Tibial nerve (tissue), 4 donors: ENCODE results near the gene GAP43. TPM values are rescaled to one million over a fixed set of nuclear protein-coding genes. Genes with fewer than 3 reads are reported as not detected.

Source experiments
- DNase-seq, 2 donors: peaks; one replicate each; pipeline ENCODE4 v3.0.0-alpha.2; 2019; ENCODE audit warnings: low spot score in 2 of 2
- H3K27ac ChIP-seq, 4 donors: fragments of 200-600 bp; sonication (generic) in 3 of 4; one replicate each; pipeline ENCODE4 v1.5.1; 2017 to 2019; ENCODE audit warnings: mild to moderate bottlenecking in 1 of 4
- H3K27me3 ChIP-seq, 2 donors: fragments of 200-600 bp; sonication (generic) in 1 of 2; one replicate each; pipeline versions ENCODE4 v1.5.1 to v1.6.0; 2017 to 2019
- H3K36me3 ChIP-seq, 3 donors: fragments of 200-600 bp; sonication (generic); one replicate each; pipeline ENCODE4 v1.5.1; 2018 to 2019
- H3K4me1 ChIP-seq, 4 donors: fragments of 200-600 bp; sonication (generic) in 3 of 4; one replicate each; pipeline ENCODE4 v1.5.1; 2017 to 2019
- H3K4me3 ChIP-seq, 4 donors: fragments of 200-600 bp; sonication (generic) in 3 of 4; one replicate each; pipeline ENCODE4 v1.5.1; 2017 to 2019; ENCODE audit warnings: mild to moderate bottlenecking in 1 of 4, moderate library complexity in 1 of 4
- H3K9me3 ChIP-seq, 4 donors: fragments of 200-600 bp; sonication (generic) in 3 of 4; one replicate each; pipeline ENCODE4 v1.5.1; 2017 to 2019
- EP300 ChIP-seq, 2 donors: sonication (generic); formaldehyde crosslinking; IDR thresholded peaks; one replicate each; pipeline ENCODE4 v1.6.1; 2017; ENCODE audit warnings: antibody characterized with exemption in 2 of 2, mild to moderate bottlenecking in 1 of 2
- POLR2A ChIP-seq, 2 donors: fragments of 450-650 bp; IDR thresholded peaks; one replicate each; pipeline ENCODE4 v1.6.1; 2017; ENCODE audit warnings: antibody characterized with exemption in 2 of 2, mild to moderate bottlenecking in 2 of 2, moderate library complexity in 2 of 2
- WGBS, 2 donors: methylation state at CpG; one replicate each; pipeline ENCODE4 v1.1.5; 2018; 5-methylcytosine and 5-hydroxymethylcytosine counted together
- total RNA-seq, 4 donors: library from RNA; depleted of rRNA; stranded (reverse); fragments of >200 nt; gene quantifications; one replicate each; pipeline ENCODE4 v1.1.0, GENCODE V29; 2016
- TF ChIP-seq, protein P1 (sequence below), 5 experiments: fragments of 200-600 bp in 3 of 5; fragments of 450-650 bp in 2 of 5; sonication (generic) in 3 of 5; IDR thresholded peaks; one replicate each; pipeline ENCODE4 v1.5.1; 2016 to 2019; ENCODE audit warnings: antibody characterized with exemption in 5 of 5, mild to moderate bottlenecking in 3 of 5, moderate library complexity in 2 of 5

Gene GAP43
- total RNA-seq, 4 donors from 2014 or later: 2.4 to 15.3 (median 6.0) TPM

DNA sequence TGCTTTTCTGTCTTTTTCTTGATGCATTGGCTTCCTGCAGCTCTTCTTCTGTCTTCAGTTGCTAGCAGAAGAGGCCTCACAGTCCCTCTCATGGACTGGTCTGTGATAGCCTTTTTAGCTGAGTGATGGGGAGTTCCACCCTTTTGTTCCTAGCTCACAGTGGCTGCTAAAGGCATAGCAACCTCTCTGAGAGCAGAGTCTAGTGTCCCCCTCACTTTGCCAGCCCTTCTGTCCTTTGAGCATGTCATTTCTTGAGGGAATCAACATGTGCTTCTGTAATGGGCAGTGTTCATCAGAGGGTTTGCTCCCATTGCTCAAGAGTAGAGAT is 44.4 kb downstream of the GAP43 start:
- DNase-seq: no peak
- TF ChIP-seq, protein P1, sequence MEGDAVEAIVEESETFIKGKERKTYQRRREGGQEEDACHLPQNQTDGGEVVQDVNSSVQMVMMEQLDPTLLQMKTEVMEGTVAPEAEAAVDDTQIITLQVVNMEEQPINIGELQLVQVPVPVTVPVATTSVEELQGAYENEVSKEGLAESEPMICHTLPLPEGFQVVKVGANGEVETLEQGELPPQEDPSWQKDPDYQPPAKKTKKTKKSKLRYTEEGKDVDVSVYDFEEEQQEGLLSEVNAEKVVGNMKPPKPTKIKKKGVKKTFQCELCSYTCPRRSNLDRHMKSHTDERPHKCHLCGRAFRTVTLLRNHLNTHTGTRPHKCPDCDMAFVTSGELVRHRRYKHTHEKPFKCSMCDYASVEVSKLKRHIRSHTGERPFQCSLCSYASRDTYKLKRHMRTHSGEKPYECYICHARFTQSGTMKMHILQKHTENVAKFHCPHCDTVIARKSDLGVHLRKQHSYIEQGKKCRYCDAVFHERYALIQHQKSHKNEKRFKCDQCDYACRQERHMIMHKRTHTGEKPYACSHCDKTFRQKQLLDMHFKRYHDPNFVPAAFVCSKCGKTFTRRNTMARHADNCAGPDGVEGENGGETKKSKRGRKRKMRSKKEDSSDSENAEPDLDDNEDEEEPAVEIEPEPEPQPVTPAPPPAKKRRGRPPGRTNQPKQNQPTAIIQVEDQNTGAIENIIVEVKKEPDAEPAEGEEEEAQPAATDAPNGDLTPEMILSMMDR (IDR thresholded peaks at IDR 0.05): no peak
- TF ChIP-seq EP300 (IDR thresholded peaks at IDR 0.05) (no peak), POLR2A (IDR thresholded peaks at IDR 0.05) (no peak)
- peak overlapping the region in 2 of 4 donors; percentile 46 to 87 for H3K27ac ChIP-seq

DNA sequence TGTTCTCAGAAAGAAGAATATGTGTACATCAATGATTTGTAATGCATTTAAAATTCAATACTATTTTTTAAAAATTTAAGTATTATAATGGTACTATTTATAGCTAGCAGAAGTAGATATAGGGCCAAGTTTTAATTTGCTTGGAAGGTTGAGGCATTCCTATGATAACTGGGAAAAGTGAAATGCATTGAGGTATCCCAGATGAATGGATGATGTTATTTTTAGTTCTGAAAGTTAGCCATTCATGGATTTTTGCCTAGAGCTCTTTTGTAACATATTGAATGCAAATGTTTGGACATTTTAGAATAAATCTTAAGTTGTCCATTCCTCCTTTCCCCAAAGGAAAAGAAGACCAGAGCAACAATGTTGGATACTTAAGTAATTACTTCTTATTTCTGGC is 47.6 kb downstream of the GAP43 start:
- Histone ChIP-seq H3K27ac (peak overlapping the region in 1 of 4 donors; percentile 85), H3K4me3 (no peak overlapping the region), H3K36me3 (no peaks in the 10 kb centered on the region), H3K4me1 (peaks cover 0 to 30% (median 10%) of the 10 kb centered on the region in 4 donors), H3K9me3 (no peaks in the 10 kb centered on the region), H3K27me3 (no peaks in the 10 kb centered on the region)
- TF ChIP-seq, protein P1 (IDR thresholded peaks at IDR 0.05): no peak
- no peak for DNase-seq

More for the DNA sequence above, 44.4 kb downstream of the GAP43 start:
- Histone ChIP-seq H3K27me3 (no peaks in the 10 kb centered on the region), H3K9me3 (no peaks in the 10 kb centered on the region), H3K4me3 (no peak overlapping the region), H3K4me1 (peaks cover 0 to 32% (median 14%) of the 10 kb centered on the region in 4 donors), H3K36me3 (no peaks in the 10 kb centered on the region)

DNA sequence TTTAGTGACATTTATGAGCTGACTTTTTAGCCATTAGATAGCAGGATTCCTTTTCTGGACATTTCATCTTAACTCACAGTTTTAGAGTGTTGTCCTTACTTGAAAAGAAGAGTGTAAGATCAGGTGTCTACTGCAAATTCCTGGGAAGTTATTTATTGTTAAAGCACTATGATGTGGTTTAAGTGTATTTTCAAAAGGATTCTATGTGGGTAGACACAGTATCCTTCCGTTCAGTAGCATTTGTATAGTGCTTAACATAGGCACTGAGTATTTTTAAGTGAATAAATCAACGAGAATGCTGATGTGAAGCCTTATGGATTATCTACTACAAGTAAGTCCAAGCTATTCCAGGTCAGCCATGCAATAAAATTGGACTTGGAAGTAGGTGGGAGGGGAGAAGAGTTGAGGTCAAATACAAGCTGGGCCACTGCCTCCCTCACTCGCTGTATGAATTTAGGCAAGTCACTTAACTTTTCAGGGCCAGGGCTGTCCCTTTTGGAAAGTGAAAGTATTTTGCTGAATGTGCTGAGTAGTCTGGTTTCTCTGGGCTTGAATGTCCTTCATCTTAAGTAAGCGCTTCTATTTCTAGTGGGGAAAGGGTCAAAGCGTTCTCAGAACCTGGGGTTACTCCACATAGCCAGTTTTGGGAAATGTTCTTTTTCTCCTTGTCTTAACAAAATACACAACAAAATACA is 48.6 kb downstream of the GAP43 start:
- H3K4me1 ChIP-seq: peaks cover 0 to 25% (median 7%) of the 10 kb centered on the region in 4 donors
- 54 to 64% methylated on average over 5 of the region's 5 CpGs for WGBS, 2 donors
- peak overlapping the region in 2 of 4 donors; percentile 25 for H3K4me3 ChIP-seq
- DNase-seq: no peak
- no peaks in the 10 kb centered on the region for H3K27me3 ChIP-seq
- H3K9me3 ChIP-seq: no peaks in the 10 kb centered on the region
- TF ChIP-seq POLR2A (IDR thresholded peaks at IDR 0.05) (no peak), EP300 (IDR thresholded peaks at IDR 0.05) (no peak)
- TF ChIP-seq, protein P1 (IDR thresholded peaks at IDR 0.05): no peak
- peak overlapping the region; percentile 10 to 85 (median 54) for H3K27ac ChIP-seq
- no peaks in the 10 kb centered on the region for H3K36me3 ChIP-seq

DNA sequence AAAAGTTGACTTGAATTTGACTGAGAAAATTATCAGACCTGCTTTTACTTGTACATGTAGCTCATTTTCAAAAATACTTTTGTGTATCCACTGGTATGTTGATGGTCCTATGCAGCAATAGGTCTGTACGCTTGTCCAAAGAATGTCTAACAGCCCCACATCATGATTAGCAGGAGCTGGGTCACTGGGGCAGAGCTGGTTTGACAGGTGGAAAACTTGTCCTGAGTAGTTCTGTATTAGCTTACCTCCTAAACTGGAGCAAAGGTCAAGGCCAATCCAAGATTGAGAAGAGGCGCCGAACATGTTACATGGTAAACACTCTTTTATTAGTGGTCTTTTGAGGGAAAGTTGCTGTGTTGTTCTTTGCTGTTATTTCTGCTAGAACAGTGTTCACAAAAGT is 50.6 kb downstream of the GAP43 start:
- Histone ChIP-seq H3K9me3 (no peaks in the 10 kb centered on the region), H3K4me3 (no peak overlapping the region), H3K27me3 (no peaks in the 10 kb centered on the region), H3K27ac (no peak overlapping the region), H3K4me1 (peaks cover 0 to 16% (median 6%) of the 10 kb centered on the region in 4 donors), H3K36me3 (no peaks in the 10 kb centered on the region)
- 98 to 99% methylated on average over 3 of the region's 3 CpGs for WGBS, 2 donors
- no peak for DNase-seq
- TF ChIP-seq POLR2A (IDR thresholded peaks at IDR 0.05) (no peak), EP300 (IDR thresholded peaks at IDR 0.05) (no peak)
- TF ChIP-seq, protein P1 (IDR thresholded peaks at IDR 0.05): no peak

DNA sequence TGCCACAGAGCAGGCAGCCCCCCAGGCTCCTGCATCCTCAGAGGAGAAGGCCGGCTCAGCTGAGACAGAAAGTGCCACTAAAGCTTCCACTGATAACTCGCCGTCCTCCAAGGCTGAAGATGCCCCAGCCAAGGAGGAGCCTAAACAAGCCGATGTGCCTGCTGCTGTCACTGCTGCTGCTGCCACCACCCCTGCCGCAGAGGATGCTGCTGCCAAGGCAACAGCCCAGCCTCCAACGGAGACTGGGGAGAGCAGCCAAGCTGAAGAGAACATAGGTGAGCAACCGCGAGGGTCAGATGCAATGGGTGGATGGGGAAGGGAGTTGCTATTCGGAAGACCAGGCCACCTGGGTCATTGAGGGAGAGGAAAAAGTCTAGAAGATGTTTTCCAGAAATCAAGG is 53.0 kb downstream of the GAP43 start:
- Histone ChIP-seq H3K27ac (no peak overlapping the region), H3K9me3 (no peaks in the 10 kb centered on the region), H3K36me3 (no peaks in the 10 kb centered on the region), H3K4me3 (no peak overlapping the region), H3K27me3 (no peaks in the 10 kb centered on the region), H3K4me1 (peaks cover 0 to 16% (median 5%) of the 10 kb centered on the region in 4 donors)
- TF ChIP-seq EP300 (IDR thresholded peaks at IDR 0.05) (no peak), POLR2A (IDR thresholded peaks at IDR 0.05) (no peak)
- TF ChIP-seq, protein P1 (IDR thresholded peaks at IDR 0.05): no peak
- 94 to 96% methylated on average over 8 to 9 of the region's 9 CpGs for WGBS, 2 donors
- DNase-seq: no peak
